Gastrocnemius medialis (tissue), 4 donors: ENCODE measurements around the gene CREB1.

ENCODE experiments used
- POLR2A ChIP-seq, 2 donors: fragments of 450-650 bp; IDR thresholded peaks; one replicate each; pipeline ENCODE4 v1.6.1; 2017; ENCODE audit warnings: antibody characterized with exemption in 2 of 2, mild to moderate bottlenecking in 2 of 2, moderate library complexity in 2 of 2
- TF ChIP-seq, protein P1 (sequence below), 5 experiments: fragments of 450-650 bp in 3 of 5; fragments of 200-600 bp in 2 of 5; sonication (generic) in 2 of 5; IDR thresholded peaks in 4 of 5; conservative IDR thresholded peaks in 1 of 5; 1 replicate in 4 of 5; 2 replicates in 1 of 5; pipeline ENCODE4 v1.5.1; 2016 to 2019; ENCODE audit warnings: antibody characterized with exemption in 5 of 5, mild to moderate bottlenecking in 3 of 5, moderate library complexity in 3 of 5

DNA sequence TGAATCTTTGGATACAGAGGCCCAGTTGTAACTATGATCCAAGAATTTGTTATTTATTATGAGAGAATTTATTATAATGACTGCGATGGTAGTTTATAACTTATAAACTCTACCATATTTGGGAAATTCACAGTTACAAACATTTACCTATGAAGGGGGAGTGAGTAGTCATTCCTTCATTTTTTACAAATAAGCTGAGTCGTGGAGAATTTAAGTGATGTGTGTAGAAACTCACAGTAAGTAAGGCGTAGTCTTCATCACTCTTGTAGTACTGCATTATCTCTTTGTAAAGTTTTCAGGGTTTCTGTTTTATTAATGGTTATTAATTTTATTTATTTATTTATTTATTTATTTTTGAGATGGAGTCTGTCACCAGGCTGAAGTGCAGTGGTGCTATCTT, 13.5 kb downstream of the CREB1 start:
- TF ChIP-seq, protein P1, sequence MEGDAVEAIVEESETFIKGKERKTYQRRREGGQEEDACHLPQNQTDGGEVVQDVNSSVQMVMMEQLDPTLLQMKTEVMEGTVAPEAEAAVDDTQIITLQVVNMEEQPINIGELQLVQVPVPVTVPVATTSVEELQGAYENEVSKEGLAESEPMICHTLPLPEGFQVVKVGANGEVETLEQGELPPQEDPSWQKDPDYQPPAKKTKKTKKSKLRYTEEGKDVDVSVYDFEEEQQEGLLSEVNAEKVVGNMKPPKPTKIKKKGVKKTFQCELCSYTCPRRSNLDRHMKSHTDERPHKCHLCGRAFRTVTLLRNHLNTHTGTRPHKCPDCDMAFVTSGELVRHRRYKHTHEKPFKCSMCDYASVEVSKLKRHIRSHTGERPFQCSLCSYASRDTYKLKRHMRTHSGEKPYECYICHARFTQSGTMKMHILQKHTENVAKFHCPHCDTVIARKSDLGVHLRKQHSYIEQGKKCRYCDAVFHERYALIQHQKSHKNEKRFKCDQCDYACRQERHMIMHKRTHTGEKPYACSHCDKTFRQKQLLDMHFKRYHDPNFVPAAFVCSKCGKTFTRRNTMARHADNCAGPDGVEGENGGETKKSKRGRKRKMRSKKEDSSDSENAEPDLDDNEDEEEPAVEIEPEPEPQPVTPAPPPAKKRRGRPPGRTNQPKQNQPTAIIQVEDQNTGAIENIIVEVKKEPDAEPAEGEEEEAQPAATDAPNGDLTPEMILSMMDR (IDR thresholded peaks at IDR 0.05 in 4 of 5, conservative IDR thresholded peaks at IDR 0.05 in 1 of 5): no peak
- no peak for TF ChIP-seq POLR2A (IDR thresholded peaks at IDR 0.05)
